KOPT-K1 (cell line): ENCODE results near the gene OR1F1.
"Not testable (repeated sequence)": the region's sequence is repeated elsewhere in the genome, so short reads cannot be mapped to it uniquely, and the experiment has no call there.

Source experiments
- H3K27ac ChIP-seq: fragments of 200-600 bp; sonication (generic); 2 replicates; pipeline ENCODE4 v1.5.1; 2016; ENCODE audit warnings: antibody characterized with exemption, mild to moderate bottlenecking, low read depth, low read length; ENCODE audit not compliant: poor library complexity, severe bottlenecking
- H3K36me3 ChIP-seq: fragments of 200-600 bp; sonication (generic); 2 replicates; pipeline ENCODE4 v1.5.1; 2017; ENCODE audit warnings: antibody characterized with exemption, mild to moderate bottlenecking, low read length, moderate library complexity; ENCODE audit not compliant: insufficient read depth
- H3K9me3 ChIP-seq: fragments of 200-600 bp; sonication (generic); 2 replicates; pipeline ENCODE4 v1.5.1; 2017; ENCODE audit warnings: antibody characterized with exemption, low read length, mild to moderate bottlenecking; ENCODE audit not compliant: insufficient read depth, poor library complexity, severe bottlenecking

Gene OR1F1

DNA sequence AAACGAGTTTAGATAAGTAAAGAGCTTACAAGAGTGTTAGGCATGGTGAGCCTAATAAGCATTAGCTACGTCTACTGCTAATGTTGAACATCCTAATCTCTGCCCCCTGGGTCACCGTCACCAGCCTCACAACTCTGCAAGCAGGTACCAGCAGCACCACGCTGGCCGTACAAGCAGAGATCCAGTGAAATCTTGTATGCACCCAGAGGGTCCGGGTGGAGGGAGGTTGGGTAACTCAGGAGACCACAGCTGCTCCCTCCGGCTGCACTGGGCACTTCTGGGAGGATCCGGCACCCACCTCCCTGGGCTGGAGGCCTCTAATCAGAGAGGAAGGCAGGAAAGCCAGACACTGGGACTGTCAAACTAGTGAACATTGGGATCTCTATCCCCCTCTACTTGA, 8.4 kb upstream of the OR1F1 start:
- Histone ChIP-seq H3K27ac (no peak overlapping the region), H3K9me3 (peaks cover 22% of the 10 kb centered on the region), H3K36me3 (no peaks in the 10 kb centered on the region)

- Histone ChIP-seq H3K36me3 (no peaks in the 10 kb centered on the region), H3K27ac (no peak overlapping the region), H3K9me3 (peaks cover 24% of the 10 kb centered on the region)
These were observed 7.5 kb upstream of the OR1F1 start for GRCh38 chr16:3180445-3180878.

DNA sequence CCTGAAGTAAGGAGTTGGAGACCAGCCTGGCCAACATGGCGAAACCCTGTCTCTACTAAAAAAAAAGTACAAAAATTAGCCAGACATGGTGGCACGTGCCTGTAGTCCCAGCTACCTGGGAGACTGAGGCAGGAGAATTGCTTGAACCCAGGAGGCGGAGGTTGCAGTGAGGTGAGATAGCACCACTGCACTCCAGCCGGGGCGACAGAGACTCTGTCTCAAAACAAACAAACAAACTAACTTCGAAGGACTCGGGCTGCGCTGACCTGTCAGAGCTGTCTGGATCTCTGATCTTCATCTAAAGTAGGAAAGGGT, 5.8 kb upstream of the OR1F1 start:
- not testable (repeated sequence) for H3K27ac ChIP-seq, H3K36me3 ChIP-seq
- peaks cover 28% of the 10 kb centered on the region for H3K9me3 ChIP-seq

GRCh38 chr16:3182608-3183444, 5.2 kb upstream of the OR1F1 start:
- no peaks in the 10 kb centered on the region for H3K36me3 ChIP-seq
- H3K9me3 ChIP-seq, result peaks cover 34% of the 10 kb centered on the region
- no peak overlapping the region for H3K27ac ChIP-seq

DNA sequence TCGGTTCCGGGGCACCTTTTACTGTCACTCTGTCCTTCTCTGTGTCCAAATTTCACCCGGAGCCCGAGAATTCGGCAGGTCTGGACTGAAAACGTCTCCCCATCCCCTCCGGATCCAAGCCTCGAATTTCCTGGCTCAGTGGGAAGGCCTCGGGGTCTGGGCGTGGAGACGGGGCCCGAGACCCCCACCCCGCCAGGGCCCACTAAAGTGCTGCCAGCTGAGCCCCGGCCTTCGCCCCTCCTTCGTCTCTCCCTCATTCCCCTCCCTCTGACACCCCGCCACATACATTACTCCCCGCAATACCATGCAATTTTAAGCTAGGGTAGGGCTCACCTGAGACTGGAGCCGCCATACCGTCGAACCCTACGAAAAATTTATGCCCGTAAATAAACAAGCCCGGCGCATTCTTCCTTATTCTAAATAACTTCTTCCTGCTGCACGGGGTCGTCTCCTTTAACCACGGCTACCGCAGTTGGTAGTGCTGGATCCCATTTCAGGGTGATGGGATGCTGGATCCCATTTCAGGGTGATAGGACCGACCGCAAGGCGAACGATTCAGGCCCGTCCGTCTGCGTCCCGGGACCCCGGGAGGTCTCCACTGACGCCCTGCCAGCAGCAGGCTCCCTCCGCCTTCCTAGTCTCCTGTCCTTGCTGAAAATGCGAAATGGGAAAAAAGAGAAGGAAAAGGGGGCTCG, 4.4 kb upstream of the OR1F1 start:
- H3K9me3 ChIP-seq, result peaks cover 42% of the 10 kb centered on the region
- H3K36me3 ChIP-seq, result no peaks in the 10 kb centered on the region
- H3K27ac ChIP-seq, result no peak overlapping the region

DNA sequence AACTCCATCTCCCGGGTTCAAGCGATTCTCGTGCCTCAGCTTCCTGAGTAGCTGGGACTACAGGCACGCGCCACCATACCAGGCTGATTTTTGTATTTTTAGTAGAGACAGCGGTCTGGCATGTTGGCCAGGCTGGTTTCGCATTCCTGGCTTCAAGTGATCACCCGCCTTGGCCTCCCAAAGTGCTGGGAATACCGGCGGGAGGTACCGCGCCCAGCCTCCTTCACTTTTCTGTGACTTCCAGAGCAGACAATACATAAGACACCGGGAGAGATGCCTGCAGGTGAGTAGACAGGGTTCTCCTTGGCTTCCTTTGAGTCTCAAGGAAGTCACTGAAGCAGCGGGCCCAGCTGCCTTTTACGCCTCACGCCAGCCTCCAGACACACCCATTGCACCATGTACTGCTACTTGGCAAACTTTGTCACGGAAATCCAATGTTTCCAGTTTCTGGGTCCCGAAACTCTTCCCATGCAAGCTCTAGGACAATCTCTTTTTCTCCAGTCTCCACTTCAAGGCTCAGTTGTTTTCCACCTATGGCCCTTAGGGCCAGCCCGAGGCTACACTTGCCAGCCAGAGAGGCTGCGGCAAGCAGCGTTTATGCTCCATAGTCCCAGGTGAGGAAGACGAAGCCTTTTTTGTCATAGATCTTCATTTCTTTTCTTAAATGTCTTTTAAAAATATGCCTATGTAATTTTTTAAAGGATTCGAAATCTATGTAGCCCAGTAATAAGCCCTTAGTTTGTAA, 886 bp upstream of the OR1F1 start:
- H3K27ac ChIP-seq, result no peak overlapping the region
- peaks cover 76% of the 10 kb centered on the region for H3K9me3 ChIP-seq
- no peaks in the 10 kb centered on the region for H3K36me3 ChIP-seq

GRCh38 chr16:3188675-3188924, 596 bp downstream of the OR1F1 start:
- peaks cover 75% of the 10 kb centered on the region for H3K9me3 ChIP-seq
- no peak overlapping the region for H3K27ac ChIP-seq
- H3K36me3 ChIP-seq, result no peaks in the 10 kb centered on the region

- H3K27ac ChIP-seq, result no peak overlapping the region
- H3K36me3 ChIP-seq, result no peaks in the 10 kb centered on the region
- peaks cover 69% of the 10 kb centered on the region for H3K9me3 ChIP-seq
These were observed 1.2 kb downstream of the OR1F1 start for GRCh38 chr16:3188925-3189825.

GRCh38 chr16:3189869-3190268, 1.9 kb downstream of the OR1F1 start:
- H3K36me3 ChIP-seq, result no peaks in the 10 kb centered on the region
- H3K9me3 ChIP-seq, result peaks cover 63% of the 10 kb centered on the region
- H3K27ac ChIP-seq, result no peak overlapping the region

DNA sequence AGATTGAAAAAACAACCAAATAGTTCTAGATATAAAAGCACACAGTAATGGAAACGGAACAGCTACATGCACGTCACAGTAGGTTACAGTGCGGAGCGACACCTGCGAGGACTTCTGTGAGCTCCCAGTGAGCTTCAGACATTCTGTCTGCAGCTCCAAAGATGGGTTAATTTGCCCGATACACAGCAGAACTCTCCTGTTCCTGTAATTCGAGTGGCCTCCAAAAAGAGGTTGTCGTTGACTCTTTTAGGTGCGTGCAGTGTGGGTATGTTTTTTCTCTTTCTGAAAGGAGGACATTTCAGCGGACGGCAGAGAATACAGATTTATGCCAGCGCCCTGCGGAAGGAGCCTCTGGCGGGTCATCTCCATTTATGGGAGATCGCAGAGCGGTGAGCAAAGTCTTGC, 2.9 kb downstream of the OR1F1 start:
- H3K36me3 ChIP-seq, result no peaks in the 10 kb centered on the region
- H3K9me3 ChIP-seq, result peaks cover 63% of the 10 kb centered on the region
- no peak overlapping the region for H3K27ac ChIP-seq

- H3K36me3 ChIP-seq, result no peaks in the 10 kb centered on the region
- H3K9me3 ChIP-seq, result peaks cover 56% of the 10 kb centered on the region
- H3K27ac ChIP-seq, result no peak overlapping the region
These were observed 4.5 kb downstream of the OR1F1 start for GRCh38 chr16:3192476-3193019.

GRCh38 chr16:3193221-3194212, 5.5 kb downstream of the OR1F1 start:
- Histone ChIP-seq H3K27ac (no peak overlapping the region), H3K36me3 (no peaks in the 10 kb centered on the region), H3K9me3 (peaks cover 46% of the 10 kb centered on the region)

- Histone ChIP-seq H3K27ac (no peak overlapping the region), H3K9me3 (peaks cover 33% of the 10 kb centered on the region), H3K36me3 (no peaks in the 10 kb centered on the region)
These were observed 6.8 kb downstream of the OR1F1 start for GRCh38 chr16:3194792-3195191.

DNA sequence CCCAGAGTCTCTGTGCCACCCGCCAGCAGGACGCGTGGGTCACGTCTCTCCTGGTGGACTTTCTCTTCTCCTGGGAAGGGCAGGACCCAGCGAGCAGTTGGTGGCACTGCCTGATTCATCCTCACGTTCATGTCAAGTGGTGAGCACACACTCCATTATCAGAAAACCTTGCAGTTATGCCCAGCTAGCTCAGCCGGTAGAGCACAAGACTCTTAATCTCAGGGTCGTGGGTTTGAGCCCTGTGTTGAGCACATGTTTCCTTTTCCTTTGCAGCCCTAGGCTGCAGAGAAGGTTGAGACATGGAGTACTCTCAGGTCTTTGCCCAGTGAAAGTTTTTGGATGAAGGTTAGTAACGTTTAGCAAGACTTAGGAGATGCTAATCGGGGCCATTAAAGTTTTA, 8.0 kb downstream of the OR1F1 start:
- Histone ChIP-seq H3K27ac (no peak overlapping the region), H3K9me3 (peaks cover 22% of the 10 kb centered on the region)

More for the DNA sequence above, 8.0 kb downstream of the OR1F1 start:
- H3K36me3 ChIP-seq, result no peaks in the 10 kb centered on the region
